Anterior cingulate cortex (tissue), 58 donors: ENCODE results near the gene ROGDI.
A peak's percentile ranks its signal among the peaks of the same experiment; 100 is the strongest.

ENCODE experiments used
- DNase-seq, 58 donors: peaks; one replicate each; lab custom pipeline; 2025; lab: John Stamatoyannopoulos, UW

ROGDI gene

GRCh38 chr16:4801962-4802658 lies at the start of gene ROGDI:
ROGDI (minus strand) TSS chr16:4802633; CDS start chr16:4802571, 62 bp downstream.
- DNase-seq = peak in 50 of 58 donors; percentile 23 to 73 (median 54)

GRCh38 chr16:4850211-4850610 lies 47.8 kb upstream of the ROGDI start:
- no peak for DNase-seq

- peak in 11 of 58 donors; percentile 3 to 48 (median 16) for DNase-seq
Observed at GRCh38 chr16:4847774-4848587, 45.5 kb upstream of the ROGDI start.

GRCh38 chr16:4846901-4847773 lies 44.7 kb upstream of the ROGDI start, which contains the start of the genes GLYR1 and UBN1:
GLYR1 (minus strand) TSS chr16:4847288; CDS start chr16:4847265, 23 bp downstream.
UBN1 (plus strand) TSS chr16:4847481; CDS start chr16:4852918, 5,437 bp downstream.
- DNase-seq = peak; percentile 74 to 100 (median 97)

- peak in 44 of 58 donors; percentile 13 to 70 (median 46) for DNase-seq
Observed at GRCh38 chr16:4846503-4846900, 44.1 kb upstream of the ROGDI start.

GRCh38 chr16:4840984-4841383 lies 38.6 kb upstream of the ROGDI start:
- no peak for DNase-seq

GRCh38 chr16:4839942-4840341 lies 37.5 kb upstream of the ROGDI start:
- DNase-seq = no peak

- no peak for DNase-seq
Observed at GRCh38 chr16:4837733-4838501, 35.5 kb upstream of the ROGDI start.

GRCh38 chr16:4836727-4837126 lies 34.3 kb upstream of the ROGDI start:
- DNase-seq = no peak

GRCh38 chr16:4833584-4833983 lies 31.2 kb upstream of the ROGDI start:
- DNase-seq = no peak

GRCh38 chr16:4832698-4833343 lies 30.4 kb upstream of the ROGDI start:
- DNase-seq = no peak

GRCh38 chr16:4831616-4832015 lies 29.2 kb upstream of the ROGDI start:
- DNase-seq = no peak

GRCh38 chr16:4830408-4830807 lies 28.0 kb upstream of the ROGDI start:
- no peak for DNase-seq

GRCh38 chr16:4828567-4829321 lies 26.3 kb upstream of the ROGDI start:
- no peak for DNase-seq

- DNase-seq = no peak
Observed at GRCh38 chr16:4826980-4827379, 24.5 kb upstream of the ROGDI start.

GRCh38 chr16:4826526-4826925 lies 24.1 kb upstream of the ROGDI start:
- DNase-seq = no peak

GRCh38 chr16:4825196-4825595 lies 22.8 kb upstream of the ROGDI start:
- no peak for DNase-seq

GRCh38 chr16:4820652-4821051 lies 18.2 kb upstream of the ROGDI start:
- no peak for DNase-seq
